Activated CD4-positive, alpha-beta T cell treated with anti-CD3 and anti-CD28 coated beads, Interleukin-2, Interleukin-6, amounts not matched to agents 100 ng/mL and 50 ng/mL, durations not matched to agents 16 hours and 8 hours (primary cell): Measurements from ENCODE around the gene EGFL6.

Experiments
- DNase-seq: peaks from one replicate; pipeline ENCODE4 v3.0.0-alpha.2; 2020

The EGFL6 gene

GRCh38 chrX:13569479-13570260 lies at the start of gene EGFL6:
TSS of gene EGFL6 (plus strand) at chrX:13569601. CDS start at chrX:13569862, 261 bp downstream.
- no peak for DNase-seq

GRCh38 chrX:13520351-13520750 lies 49.0 kb upstream of the EGFL6 start:
- DNase-seq, result no peak

GRCh38 chrX:13520936-13521335 lies 48.5 kb upstream of the EGFL6 start:
- DNase-seq, result no peak

GRCh38 chrX:13522811-13523210 lies 46.6 kb upstream of the EGFL6 start:
- no peak for DNase-seq

- DNase-seq, result no peak
Measured at GRCh38 chrX:13533726-13534125, 35.7 kb upstream of the EGFL6 start.

- DNase-seq, result no peak
Measured at GRCh38 chrX:13535376-13536165, 33.8 kb upstream of the EGFL6 start.

- no peak for DNase-seq
Measured at GRCh38 chrX:13536551-13536950, 32.9 kb upstream of the EGFL6 start.

GRCh38 chrX:13538414-13538813 lies 31.0 kb upstream of the EGFL6 start:
- DNase-seq, result no peak

GRCh38 chrX:13540602-13541001 lies 28.8 kb upstream of the EGFL6 start:
- no peak for DNase-seq

- no peak for DNase-seq
Measured at GRCh38 chrX:13545726-13546125, 23.7 kb upstream of the EGFL6 start.

GRCh38 chrX:13547671-13548070 lies 21.7 kb upstream of the EGFL6 start:
- no peak for DNase-seq

- peak; percentile 43 for DNase-seq
Measured at GRCh38 chrX:13550346-13550745, 19.1 kb upstream of the EGFL6 start.

- DNase-seq, result no peak
Measured at GRCh38 chrX:13551610-13552009, 17.8 kb upstream of the EGFL6 start.

- DNase-seq, result no peak
Measured at GRCh38 chrX:13552892-13553291, 16.5 kb upstream of the EGFL6 start.

GRCh38 chrX:13565511-13565910 lies 3.9 kb upstream of the EGFL6 start:
- DNase-seq, result no peak

- DNase-seq, result no peak
Measured at GRCh38 chrX:13570261-13570605, 832 bp downstream of the EGFL6 start.

- DNase-seq, result no peak
Measured at GRCh38 chrX:13571136-13571535, 1.7 kb downstream of the EGFL6 start.

GRCh38 chrX:13574600-13574999 lies 5.2 kb downstream of the EGFL6 start:
- peak; percentile 12 for DNase-seq

GRCh38 chrX:13579661-13580060 lies 10.3 kb downstream of the EGFL6 start:
- DNase-seq, result no peak

GRCh38 chrX:13581554-13581953 lies 12.2 kb downstream of the EGFL6 start:
- no peak for DNase-seq

GRCh38 chrX:13587786-13588477 lies 18.5 kb downstream of the EGFL6 start:
- DNase-seq, result no peak

- DNase-seq, result no peak
Measured at GRCh38 chrX:13590207-13590606, 20.8 kb downstream of the EGFL6 start.

- DNase-seq, result no peak
Measured at GRCh38 chrX:13590914-13591313, 21.5 kb downstream of the EGFL6 start.

- no peak for DNase-seq
Measured at GRCh38 chrX:13597874-13598273, 28.5 kb downstream of the EGFL6 start.
